MM.1S (cell line): ENCODE results near the gene CTAG2.

ENCODE experiments used
- EZH2phosphoT487 ChIP-seq: fragments of 300-600 bp; sonication (generic); IDR thresholded peaks from 2 replicates; pipeline ENCODE4 v1.6.1; 2018; ENCODE audit warnings: antibody characterized with exemption, low read length
- TF ChIP-seq, protein P1 (sequence below): fragments of 300-600 bp; sonication (generic); IDR thresholded peaks from 2 replicates; pipeline ENCODE4 v1.5.1; 2016; ENCODE audit warnings: antibody characterized with exemption, low read length, mixed read lengths

DNA sequence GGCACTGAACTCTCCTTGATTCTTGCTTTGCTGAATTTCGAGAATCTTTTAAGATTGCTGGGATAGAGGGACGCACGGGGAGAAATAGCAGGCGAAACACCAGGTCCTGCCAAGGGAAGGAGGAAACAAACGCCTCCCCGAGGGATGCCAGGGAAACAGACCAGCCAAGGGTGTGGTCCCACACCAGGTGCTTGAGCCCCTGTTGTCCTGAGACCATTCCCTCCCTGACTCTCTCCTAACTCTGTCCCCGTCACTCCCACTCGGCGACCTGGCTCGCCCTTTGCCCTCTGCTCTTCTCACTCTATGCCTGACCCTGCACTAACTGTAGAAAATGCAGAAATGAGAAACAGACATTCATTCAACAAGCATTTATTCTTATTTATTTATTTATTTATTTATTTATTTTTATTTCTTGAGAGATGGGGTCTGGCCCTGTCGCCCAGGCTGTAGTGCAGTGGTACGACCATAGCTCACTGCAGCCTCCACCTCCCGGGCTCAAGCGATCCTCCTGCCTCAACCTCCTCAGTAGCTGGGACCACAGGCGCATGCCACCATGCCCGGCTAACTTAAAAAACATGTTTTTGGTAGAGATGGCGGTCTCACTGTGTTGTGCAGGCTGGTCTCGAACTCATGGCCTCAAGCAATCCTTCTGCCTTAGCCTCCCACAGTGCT, 50.5 kb downstream of the CTAG2 start:
- TF ChIP-seq, protein P1, sequence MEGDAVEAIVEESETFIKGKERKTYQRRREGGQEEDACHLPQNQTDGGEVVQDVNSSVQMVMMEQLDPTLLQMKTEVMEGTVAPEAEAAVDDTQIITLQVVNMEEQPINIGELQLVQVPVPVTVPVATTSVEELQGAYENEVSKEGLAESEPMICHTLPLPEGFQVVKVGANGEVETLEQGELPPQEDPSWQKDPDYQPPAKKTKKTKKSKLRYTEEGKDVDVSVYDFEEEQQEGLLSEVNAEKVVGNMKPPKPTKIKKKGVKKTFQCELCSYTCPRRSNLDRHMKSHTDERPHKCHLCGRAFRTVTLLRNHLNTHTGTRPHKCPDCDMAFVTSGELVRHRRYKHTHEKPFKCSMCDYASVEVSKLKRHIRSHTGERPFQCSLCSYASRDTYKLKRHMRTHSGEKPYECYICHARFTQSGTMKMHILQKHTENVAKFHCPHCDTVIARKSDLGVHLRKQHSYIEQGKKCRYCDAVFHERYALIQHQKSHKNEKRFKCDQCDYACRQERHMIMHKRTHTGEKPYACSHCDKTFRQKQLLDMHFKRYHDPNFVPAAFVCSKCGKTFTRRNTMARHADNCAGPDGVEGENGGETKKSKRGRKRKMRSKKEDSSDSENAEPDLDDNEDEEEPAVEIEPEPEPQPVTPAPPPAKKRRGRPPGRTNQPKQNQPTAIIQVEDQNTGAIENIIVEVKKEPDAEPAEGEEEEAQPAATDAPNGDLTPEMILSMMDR: no peak
- TF ChIP-seq EZH2phosphoT487: no peak
